ENCODE measurements around the gene ATPAF2. TPM values are rescaled to one million over a fixed set of nuclear protein-coding genes. Genes with fewer than 3 reads are reported as not detected.

ATPAF2 gene
- total and polyA plus RNA-seq, 4 donors: 17.7 to 32.9 (median 23.3) TPM

DNA sequence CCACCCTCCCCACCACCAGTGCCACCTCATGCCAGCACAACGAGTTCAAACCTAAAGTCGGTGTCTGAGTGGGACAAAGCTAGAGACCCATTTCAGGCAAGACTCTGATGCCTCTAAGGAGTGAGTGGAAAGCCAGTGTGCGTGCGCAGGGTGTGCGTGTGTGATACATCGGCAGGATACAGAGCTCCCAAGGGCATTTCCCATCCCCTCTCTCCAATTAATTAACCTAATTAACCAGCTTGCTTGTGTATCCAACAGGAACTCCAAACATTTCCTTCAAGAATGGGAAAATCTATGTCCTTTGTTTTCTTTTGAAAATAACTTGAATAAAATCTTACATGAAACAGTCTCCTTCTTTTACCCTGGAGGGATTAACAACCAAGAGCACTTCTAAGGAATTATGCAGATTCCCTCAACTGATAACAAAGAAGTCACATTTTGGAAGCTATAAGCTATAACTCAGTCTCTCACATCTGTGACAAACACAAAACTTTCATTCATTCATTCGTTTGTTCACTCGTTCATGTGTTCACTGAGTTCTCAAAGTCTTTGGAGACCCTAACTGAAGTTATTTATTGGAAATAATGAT, 9.9 kb downstream of the ATPAF2 start:
- TF ChIP-seq, protein P1, sequence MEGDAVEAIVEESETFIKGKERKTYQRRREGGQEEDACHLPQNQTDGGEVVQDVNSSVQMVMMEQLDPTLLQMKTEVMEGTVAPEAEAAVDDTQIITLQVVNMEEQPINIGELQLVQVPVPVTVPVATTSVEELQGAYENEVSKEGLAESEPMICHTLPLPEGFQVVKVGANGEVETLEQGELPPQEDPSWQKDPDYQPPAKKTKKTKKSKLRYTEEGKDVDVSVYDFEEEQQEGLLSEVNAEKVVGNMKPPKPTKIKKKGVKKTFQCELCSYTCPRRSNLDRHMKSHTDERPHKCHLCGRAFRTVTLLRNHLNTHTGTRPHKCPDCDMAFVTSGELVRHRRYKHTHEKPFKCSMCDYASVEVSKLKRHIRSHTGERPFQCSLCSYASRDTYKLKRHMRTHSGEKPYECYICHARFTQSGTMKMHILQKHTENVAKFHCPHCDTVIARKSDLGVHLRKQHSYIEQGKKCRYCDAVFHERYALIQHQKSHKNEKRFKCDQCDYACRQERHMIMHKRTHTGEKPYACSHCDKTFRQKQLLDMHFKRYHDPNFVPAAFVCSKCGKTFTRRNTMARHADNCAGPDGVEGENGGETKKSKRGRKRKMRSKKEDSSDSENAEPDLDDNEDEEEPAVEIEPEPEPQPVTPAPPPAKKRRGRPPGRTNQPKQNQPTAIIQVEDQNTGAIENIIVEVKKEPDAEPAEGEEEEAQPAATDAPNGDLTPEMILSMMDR (IDR thresholded peaks at IDR 0.05; ENCODE audit: control extremely low read depth, extremely low read depth): no peak
- peaks cover 0 to 11% (median 5%) of the 10 kb centered on the region in 5 donors for H3K4me1 ChIP-seq (ENCODE audit: control insufficient read depth in 5 of 5, insufficient read depth in 5 of 5, low read length in 5 of 5)
- peaks cover 0 to 13% (median 5%) of the 10 kb centered on the region in 4 donors for H3K36me3 ChIP-seq (ENCODE audit: control insufficient read depth in 4 of 4, insufficient read depth in 4 of 4, low read length in 4 of 4)
- H3K9ac ChIP-seq (ENCODE audit: insufficient read depth in 1 of 2, low read length in 2 of 2): no peak overlapping the region
- DNase-seq: no peak
- 90 to 92% methylated on average over 8 of the region's 8 CpGs for WGBS, 2 donors
- H3K9me3 ChIP-seq (ENCODE audit: control insufficient read depth in 4 of 4, insufficient read depth in 3 of 4, low read length in 3 of 4): no peaks in the 10 kb centered on the region
- ATAC-seq (ENCODE audit: insufficient read depth, low FRiP score): no peak
- no peaks in the 10 kb centered on the region for H3K27me3 ChIP-seq (ENCODE audit: control insufficient read depth in 3 of 3, insufficient read depth in 3 of 3, low read length in 2 of 3)
- H3K27ac ChIP-seq (ENCODE audit: low read depth in 1 of 2, low read length in 1 of 2): peak overlapping the region in 1 of 2 donors; percentile 14
- H3K4me3 ChIP-seq: no peak overlapping the region

DNA sequence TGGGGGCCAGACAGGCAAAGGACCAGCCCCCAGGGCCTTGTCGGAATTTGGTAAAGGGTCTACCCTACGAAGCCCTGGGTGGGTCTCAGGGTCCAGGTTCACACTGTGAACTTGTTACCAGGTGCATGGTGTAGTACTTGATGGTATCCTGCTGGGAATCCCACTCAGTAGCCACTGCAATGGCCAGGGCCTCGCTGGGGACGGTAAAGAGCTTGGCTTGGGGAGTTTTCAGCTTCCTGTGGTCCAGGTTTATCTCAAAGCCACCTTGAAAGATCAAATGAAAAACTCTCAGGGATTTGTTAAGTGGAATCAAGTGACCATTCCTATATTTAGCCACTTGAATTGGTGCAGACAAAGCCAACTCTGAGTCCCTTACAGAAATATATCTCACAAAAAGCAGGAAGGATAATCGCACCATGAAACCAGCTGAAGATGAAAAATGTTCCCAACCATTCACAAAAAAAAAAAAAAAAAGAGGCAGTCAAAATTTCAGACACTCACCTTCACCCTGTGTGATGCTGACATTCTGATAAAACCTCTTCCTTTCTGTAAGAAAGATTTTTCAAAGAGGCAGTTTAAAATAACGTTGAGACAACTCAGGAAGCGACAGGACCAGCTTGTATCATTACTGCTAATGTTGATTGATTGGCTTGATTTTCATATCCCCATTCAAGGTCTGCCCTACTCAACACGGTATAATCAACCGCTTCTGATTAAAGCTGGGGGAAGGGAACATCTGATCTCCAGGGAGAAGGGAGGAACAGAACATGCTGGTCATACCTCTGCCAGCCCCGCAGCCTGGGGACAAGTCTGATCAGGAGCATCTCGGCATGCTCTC, 10.6 kb downstream of the ATPAF2 start:
- Histone ChIP-seq H3K9ac (ENCODE audit: insufficient read depth in 1 of 2, low read length in 2 of 2) (no peak overlapping the region), H3K36me3 (ENCODE audit: control insufficient read depth in 4 of 4, insufficient read depth in 4 of 4, low read length in 4 of 4) (peaks cover 0 to 13% (median 5%) of the 10 kb centered on the region in 4 donors), H3K27me3 (ENCODE audit: control insufficient read depth in 3 of 3, insufficient read depth in 3 of 3, low read length in 2 of 3) (no peaks in the 10 kb centered on the region), H3K4me1 (ENCODE audit: control insufficient read depth in 5 of 5, insufficient read depth in 5 of 5, low read length in 5 of 5) (peaks cover 0 to 11% (median 5%) of the 10 kb centered on the region in 5 donors), H3K9me3 (ENCODE audit: control insufficient read depth in 4 of 4, insufficient read depth in 3 of 4, low read length in 3 of 4) (no peaks in the 10 kb centered on the region), H3K27ac (ENCODE audit: low read depth in 1 of 2, low read length in 1 of 2) (peak overlapping the region in 1 of 2 donors; percentile 34), H3K4me3 (no peak overlapping the region)
- WGBS, 2 donors: 72 to 85% methylated on average over 11 of the region's 11 CpGs
- TF ChIP-seq, protein P1 (IDR thresholded peaks at IDR 0.05; ENCODE audit: control extremely low read depth, extremely low read depth): no peak
- ATAC-seq (ENCODE audit: insufficient read depth, low FRiP score) (no peak), DNase-seq (no peak)

DNA sequence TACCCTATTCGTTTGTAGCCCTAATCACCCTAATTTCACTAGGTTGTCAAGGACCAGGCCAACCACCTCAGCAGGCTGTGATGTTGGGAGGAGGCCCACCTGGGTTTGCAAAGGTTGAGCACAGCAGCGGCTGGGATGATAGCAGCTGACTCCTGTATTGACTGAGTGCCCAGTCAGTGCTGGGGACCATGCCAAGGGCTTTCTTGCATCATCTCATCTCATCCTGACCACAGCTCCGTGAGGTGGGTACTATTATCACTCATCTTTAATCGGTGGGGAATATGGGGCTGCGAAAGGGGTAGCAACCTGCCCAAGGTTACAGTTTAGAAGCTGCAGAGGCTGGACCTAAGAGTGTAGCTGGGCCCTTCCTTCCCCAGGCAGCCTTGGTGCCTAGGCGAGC, 11.7 kb downstream of the ATPAF2 start:
- TF ChIP-seq, protein P1 (IDR thresholded peaks at IDR 0.05; ENCODE audit: control extremely low read depth, extremely low read depth): no peak
- H3K27me3 ChIP-seq (ENCODE audit: control insufficient read depth in 3 of 3, insufficient read depth in 3 of 3, low read length in 2 of 3): no peaks in the 10 kb centered on the region
- 83 to 87% methylated on average over 6 of the region's 6 CpGs for WGBS, 2 donors
- no peak overlapping the region for H3K9ac ChIP-seq (ENCODE audit: insufficient read depth in 1 of 2, low read length in 2 of 2)
- DNase-seq (no peak), ATAC-seq (ENCODE audit: insufficient read depth, low FRiP score) (no peak)
- no peak overlapping the region for H3K4me3 ChIP-seq
- no peaks in the 10 kb centered on the region for H3K9me3 ChIP-seq (ENCODE audit: control insufficient read depth in 4 of 4, insufficient read depth in 3 of 4, low read length in 3 of 4)
- H3K4me1 ChIP-seq (ENCODE audit: control insufficient read depth in 5 of 5, insufficient read depth in 5 of 5, low read length in 5 of 5): peaks cover 0 to 10% (median 5%) of the 10 kb centered on the region in 5 donors
- peak overlapping the region in 1 of 2 donors; percentile 34 for H3K27ac ChIP-seq (ENCODE audit: low read depth in 1 of 2, low read length in 1 of 2)
- H3K36me3 ChIP-seq (ENCODE audit: control insufficient read depth in 4 of 4, insufficient read depth in 4 of 4, low read length in 4 of 4): peaks cover 0 to 13% (median 5%) of the 10 kb centered on the region in 4 donors
